ENCODE measurements around the gene RORC.

DNA sequence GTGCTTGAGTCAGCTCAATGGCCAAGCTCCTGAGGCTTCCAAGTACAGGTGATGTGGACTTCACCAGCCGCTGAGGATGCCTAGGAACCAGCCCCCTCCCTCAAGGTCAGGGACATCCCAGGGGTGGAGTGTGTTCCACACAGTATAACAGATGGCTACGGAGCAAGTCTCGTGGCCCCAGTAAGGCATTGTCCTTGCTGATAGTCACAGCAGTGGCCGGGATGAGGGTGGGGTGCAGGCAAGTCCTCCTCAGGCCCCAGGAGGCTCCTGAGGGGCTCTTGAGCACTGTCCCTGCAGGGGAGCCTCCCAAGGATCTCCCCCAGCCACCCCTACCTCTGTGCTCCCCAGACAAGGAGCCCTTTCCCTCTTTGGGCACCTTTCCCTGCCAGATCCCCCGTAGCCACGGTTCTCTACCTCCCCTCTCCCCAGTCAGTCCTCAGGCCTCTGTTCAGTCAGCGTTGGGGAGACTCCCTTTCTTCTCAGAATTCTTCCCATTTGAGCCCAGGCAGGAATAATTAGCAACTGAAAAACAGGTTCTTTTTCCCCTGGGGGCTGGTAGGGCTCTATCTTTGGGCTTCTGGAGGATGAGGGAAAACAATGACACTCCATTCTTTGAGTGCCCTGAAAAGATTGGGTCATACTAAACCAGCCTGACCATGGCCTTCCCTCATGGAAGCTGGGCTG lies 29.0 kb upstream of the RORC start:
- no peak for TF ChIP-seq EP300 (IDR thresholded peaks at IDR 0.05)
- no peak for TF ChIP-seq CTCF (IDR thresholded peaks at IDR 0.05)
- TF ChIP-seq POLR2A (IDR thresholded peaks at IDR 0.05) = no peak

All from sigmoid colon (tissue), 4 donors.